GM19035 (cell line): Measurements from ENCODE around the gene CSPG4.
"Not testable (repeated sequence)": the region's sequence is repeated elsewhere in the genome, so short reads cannot be mapped to it uniquely, and the experiment has no call there.

ENCODE experiments used
- ATAC-seq: cut with Tn5 transposase; IDR thresholded peaks from one replicate; pipeline ENCODE4 v1.9.1; 2021; ENCODE audit not compliant: unreplicated experiment

Gene CSPG4

DNA sequence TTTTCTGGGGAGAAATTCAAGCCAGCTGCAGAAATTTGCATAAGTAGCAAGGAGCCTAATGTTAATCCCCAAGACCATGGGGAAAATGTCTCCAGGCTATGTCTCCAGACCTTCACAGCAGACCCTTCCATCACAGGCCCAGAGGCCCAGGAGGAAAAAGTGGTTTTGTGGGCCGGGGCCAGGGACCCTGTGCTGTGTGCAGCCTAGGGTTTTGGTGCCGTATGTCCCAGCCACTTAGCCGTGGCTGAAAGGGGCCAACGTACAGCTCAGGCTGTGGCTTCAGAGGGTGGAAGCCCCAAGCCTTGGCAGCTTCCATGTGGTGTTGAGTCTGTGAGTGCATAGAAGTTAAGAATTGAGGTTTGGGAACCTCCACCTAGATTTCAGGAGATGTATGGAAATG is 29.7 kb upstream of the CSPG4 start:
- not testable (repeated sequence) for ATAC-seq

DNA sequence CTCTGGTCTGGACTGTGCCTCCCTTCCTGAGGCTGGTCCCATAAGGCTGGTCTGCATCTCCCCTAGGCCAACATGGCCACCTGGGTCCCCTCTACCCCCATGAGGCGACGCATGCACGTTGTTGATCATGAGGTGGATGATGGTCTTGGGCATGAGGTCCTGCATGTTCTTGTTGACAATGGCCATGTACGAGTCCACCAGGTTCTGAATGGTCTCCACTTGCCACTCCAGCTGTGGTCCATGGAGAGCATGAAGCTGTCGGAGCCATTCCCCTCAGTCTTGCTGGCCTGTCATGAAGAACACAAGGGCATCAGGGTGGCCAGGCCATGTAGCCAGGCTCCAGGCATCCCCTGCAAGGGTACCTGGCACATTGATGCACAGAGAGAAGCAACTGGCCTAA is 27.1 kb upstream of the CSPG4 start:
- ATAC-seq, result no peak

DNA sequence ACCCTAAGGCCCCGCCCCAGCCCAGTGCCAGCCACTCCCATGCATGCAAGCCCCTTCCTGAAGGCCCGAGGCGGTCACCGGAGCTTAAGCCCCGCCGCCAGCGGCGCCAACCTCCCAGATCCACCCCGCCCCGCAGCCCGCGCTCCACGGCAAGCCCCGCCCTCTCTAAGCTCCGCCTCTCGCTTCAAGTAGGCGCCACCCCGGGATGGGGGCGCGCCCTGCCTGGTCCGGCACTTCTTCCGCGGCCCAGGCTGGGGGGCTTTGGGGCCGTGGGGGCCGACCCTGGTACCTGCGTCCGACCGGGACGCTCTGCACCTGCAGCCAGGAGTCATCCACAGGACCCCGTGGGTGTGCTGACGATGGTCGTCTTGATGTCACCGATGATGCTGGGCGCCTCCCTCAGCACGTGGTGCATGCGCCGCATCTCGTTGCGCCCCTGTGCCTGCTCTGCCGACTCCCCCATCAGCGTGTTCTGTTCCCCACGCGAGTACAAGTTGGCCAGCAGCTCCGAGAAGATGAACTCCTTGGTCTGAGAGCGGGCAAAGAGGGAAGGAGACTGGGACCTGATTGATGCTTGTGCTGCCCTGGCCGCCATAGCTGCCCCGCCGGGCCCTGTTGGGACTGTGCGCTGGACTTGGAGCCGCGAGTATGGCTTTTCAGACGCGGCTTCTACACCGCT is 26.1 kb upstream of the CSPG4 start:
- ATAC-seq, result peak; percentile 94

DNA sequence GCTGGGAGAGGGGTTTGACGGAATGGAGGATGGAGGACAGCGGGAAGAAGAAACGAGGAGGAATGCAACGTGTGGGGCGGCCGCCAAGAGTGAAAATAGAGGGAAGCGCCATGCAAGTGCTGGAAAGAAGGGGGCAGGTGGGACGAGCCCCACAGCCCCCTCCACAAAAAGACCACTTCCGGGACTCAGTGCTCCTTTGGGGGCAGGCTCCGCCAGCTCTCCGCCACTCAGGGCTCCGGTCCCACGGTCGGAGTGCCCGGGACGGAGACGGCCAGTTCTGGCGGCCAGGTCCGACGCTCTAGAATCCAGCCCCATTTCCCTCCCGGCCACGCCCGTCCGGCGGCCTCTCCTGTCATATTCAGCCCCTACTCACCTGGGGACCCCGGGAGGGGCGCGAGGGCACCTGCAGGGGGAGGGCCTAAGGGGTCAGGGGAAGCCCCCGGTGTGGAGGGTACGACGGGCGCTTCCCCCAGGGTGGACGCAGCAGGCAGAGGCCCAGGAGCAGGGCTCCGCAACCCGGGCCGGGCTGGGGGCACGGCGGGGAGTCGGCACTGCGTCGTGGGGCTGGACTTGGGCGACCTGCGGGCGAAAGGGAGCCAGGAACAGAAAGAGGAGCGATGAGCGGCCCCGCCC is 25.5 kb upstream of the CSPG4 start:
- ATAC-seq, result no peak

DNA sequence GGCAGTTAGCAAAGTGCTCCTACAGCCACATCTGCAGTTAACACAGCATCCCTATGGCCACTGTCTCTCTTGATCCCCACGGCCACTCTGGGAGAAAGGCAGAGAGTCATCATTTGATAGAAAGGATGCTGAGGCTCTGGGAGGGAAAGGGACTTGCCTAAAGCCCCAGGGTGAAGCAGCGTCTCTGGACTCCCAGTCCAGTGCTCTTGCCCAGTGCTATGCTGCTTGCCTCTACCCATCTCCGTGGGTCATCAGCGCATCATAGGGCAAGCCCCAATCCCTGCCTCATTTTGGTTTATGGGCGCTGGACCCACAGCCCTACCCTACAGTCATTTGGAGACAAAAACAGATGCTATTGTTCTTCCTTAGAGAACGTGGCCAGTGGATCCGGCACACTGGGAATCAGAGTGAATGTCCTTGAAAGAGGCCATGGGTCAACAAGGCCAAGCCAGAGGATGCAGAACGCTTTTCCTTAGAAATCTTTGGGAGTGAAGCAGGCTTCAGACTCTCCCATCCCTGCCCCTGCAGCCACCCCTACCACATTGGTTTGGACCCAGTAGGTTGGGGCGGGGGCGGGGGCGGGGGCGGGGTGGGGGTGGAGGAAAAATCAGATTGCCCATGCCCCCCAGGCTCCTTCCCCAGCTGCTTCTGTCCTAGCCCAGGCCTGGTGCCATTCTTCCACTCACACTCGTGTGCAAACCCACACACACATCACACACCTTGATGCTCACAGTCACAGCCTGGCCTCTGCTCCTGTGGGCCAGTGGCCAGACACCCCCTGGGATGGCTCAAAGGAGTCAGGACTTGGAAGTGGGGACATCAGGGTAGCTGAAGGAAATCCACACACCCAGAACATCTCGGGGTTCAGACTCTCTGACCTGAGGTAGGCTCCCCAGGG is 24.7 kb upstream of the CSPG4 start:
- ATAC-seq, result not testable (repeated sequence)

DNA sequence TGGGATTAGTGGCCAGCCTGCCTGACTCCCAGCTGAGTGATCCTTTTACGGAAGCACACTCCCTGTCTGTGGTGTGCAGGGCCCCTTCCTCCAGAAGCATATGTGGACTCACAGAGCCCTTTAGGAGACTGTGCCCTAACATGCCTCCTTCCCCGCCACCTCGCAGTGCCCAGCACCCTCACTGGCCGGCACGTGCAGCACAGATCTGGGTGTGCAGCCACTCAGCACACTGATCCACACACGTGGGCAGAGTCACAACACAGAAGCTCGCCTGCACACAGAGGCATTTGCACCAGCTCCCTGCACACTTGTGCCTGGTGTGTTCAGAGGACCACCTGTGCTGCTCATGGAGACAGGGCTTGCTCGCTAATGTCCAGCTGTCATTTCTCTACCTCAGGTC is 23.6 kb upstream of the CSPG4 start:
- ATAC-seq, result no peak

DNA sequence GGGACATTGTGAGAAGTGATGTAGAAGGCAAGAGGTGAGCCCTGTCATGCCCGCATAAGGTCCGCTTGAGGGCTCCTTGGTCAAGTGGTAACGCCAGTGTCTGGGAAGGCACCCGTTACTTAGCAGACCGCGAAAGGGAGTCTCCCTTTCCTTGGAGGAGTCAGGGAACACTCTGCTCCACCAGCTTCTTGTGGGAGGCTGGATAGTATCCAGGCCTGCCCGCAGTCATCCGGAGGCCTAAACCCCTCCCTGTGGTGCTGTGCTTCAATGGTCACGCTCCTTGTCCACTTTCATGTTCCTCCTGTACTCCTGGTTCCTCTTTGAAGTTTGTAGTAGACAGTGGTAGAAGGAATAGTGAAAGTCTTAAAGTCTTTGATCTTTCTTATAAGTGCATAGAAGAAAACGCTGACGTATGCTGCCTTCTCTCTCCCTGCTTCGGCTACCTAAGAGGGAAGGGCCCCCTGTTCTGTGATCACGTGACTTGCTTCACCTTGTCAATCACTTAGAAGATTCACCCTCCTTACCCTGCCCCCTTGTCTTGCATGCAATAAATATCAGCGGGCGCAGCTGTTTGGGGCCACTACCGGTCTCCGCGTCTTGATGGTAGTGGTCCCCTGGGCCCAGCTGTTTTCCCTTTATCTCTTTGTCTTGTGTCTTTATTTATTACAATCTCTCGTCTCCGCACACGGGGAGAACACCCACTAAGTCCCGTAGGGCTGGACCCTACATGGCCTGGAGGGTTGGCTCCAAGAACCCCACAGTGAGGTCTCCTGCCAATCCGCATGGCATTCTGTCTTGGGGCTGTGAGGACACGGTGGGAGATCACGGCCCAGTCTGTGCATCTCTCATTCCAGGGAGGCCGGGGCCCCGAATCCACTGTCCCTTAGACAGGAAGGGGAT is 22.5 kb upstream of the CSPG4 start:
- ATAC-seq, result not testable (repeated sequence)

DNA sequence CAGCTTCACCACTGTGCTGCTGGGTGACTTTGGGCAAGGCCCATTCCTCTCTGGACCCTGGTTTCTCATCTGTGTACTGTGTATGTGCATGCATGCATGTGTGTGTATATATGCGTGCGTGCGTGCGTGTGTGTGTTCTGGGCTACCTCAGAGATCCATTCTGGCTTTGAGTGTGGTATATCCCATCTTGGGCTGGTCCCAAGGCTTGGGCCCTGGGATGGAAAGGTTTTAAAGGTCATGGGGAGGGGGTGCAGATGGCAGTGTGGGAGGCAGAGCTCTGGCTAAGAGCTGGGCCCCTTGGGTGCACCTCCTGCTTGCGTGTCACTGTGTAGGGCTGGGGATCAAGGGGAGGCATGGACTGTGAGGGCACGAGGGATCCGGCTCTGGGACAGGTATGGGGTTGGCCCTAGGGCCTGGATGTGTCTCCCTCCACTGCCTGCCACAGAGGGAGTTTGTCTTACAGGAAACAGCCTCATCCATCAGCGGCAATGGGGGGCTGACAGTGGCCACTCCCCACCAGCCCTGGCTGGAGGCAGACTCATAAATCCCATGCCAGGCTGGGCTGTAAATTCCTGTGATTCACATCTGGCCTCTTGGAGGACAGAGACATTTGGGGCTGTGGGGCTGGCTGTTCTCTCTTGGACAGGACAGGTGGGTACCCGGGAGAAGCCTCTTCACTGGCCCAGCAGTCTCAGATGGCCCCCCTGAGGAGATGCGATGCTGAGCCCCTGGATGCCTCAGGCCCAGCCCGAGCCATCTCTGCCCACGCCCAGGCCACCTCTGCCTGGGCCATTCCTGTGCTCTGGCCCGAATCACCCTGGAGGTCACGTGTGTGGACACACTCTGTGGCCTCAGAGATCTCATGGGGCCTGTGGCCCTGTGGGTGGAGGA is 21.4 kb upstream of the CSPG4 start:
- no peak for ATAC-seq

DNA sequence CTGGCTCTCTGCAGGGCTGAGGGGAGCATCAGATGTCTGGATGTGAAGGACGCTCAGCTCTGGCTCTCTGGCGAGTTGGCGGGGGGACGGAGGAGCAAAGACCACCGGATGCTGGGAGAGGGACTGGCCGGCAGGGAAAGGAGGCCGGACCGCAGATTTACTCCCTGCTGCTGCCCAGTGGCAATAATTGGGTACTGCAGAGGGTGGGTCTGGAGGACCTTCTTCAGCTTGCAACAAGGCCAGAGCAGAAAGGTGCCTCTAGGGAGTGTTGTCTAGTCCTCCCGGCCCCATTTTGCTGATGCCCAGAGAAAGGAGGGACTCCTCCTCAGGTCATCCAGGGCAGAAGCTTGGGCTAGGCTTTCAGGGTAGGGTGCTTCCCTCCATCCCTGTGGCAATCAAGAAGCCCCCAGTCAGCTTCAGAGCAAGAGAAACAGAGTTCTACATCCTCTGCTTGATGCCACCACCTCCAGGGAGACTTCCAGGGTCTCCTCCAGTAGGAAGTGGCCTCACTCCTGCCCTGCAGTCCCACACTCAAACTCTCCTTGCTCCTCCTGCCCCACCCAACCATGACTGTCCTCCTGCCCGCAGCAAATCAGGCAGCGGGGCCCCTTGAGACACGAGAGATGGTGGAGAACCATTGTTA is 20.3 kb upstream of the CSPG4 start:
- ATAC-seq, result no peak

DNA sequence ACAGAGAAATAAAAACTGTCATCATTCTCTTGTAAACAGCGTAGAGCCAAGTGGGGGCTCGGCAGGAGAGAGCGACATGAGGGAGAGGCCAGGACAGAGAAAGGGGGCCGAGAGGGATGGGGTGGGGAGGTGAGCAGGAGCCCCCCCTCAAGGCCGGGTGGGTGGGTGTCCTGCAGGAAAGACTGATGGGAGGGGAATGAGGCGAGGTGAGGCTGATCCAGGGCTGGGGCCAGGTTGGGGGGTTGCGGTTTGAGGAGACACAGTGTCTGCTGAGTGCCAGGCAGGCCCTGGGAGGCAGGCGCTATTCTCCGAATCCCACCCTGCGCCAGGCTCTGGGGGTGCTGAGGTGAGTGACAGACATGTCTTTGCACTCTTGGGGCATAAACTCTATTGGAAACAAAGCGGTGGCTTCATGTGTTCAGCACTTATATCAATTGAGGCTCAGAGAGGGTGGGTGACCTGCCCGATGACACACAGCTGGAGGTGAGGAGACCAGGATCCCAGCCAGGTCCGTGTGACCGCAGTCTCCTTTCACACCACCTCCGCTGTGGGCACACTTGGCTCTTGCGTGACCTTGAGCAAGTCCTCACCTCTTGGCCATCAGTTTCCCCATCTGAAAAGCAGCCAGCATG is 19.6 kb upstream of the CSPG4 start:
- ATAC-seq, result no peak

DNA sequence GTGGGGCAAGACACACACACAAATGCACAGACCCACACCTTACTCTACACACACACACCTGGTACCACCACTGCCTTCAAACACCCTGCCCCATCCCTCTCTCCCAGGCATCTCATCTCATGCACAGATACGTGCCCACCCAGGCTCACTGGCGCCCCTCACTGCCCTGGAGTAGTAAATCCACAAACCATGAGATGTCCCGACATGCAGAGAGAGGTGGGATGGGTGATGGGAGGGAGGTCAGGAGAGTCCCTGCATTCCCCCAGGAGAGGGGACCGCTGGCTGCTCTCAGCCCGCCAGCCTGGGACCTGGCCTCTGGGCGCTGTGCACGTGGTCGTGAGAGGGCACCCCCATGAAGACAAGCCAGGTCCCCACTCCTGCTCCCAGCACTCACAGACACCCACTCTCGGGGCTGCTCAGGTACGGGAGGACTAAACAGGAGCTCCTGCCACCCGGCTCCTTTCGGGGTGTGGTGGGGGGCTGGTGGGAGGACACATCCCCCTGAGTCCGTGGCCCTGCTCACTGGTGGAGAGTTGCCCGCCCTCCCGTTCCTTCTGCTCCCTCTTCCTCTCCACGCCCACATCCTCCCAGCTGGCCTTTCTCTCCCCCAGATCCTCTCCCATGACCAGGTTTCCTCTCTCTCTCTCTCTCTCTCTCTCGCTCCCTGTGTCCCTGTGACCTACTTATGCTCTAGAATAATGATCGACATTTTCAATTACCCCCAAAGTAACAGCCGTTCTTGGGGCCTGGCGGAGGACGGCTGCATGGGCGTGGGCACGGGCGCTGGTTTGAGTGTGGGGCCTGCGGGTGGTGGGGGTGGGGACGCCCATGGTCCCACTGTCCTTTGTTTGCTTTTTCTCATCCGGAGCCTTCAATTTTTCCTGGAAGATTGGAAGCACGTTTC is 18.9 kb upstream of the CSPG4 start:
- ATAC-seq, result no peak

DNA sequence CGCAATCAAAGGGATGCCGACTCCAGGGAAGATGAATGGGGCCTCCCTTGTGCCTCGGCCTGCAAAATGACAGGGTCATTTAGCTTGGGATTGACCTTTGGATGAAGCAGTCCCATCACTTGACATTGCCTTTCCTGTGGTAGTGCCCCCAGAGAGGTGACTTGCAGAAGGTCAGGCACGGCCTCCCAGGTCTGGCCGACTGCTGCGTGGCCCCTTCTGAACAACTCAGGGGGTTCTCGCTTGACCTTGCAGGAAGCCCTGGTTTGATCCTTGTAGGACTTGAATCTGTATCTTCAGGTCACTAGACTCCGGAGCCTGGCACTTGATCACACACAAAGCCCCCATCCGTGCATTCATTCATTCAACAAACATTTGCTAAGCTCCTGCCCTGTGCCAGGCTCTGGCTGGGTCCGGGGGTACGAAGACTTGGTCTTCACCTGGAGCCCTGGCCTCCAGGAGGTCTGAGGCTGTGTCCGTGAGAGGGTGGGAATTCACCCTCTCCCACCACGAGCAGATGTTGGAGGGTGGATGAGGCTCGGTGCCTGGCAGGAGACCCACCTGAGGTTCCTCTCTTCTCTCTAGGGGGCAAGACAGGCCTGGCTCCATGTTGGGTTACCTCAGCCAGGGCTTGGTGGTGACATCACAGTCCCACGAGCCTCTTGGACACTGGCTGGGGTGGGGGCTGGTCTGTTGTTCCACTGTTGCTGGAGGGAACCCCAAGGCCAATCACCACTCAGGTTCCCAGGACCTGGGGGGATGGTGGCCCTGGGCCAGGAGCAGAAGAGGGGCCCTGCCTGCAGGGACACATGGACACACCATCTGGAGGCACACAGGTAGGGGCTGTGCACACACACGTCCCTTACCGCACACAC is 18.0 kb upstream of the CSPG4 start:
- not testable (repeated sequence) for ATAC-seq

DNA sequence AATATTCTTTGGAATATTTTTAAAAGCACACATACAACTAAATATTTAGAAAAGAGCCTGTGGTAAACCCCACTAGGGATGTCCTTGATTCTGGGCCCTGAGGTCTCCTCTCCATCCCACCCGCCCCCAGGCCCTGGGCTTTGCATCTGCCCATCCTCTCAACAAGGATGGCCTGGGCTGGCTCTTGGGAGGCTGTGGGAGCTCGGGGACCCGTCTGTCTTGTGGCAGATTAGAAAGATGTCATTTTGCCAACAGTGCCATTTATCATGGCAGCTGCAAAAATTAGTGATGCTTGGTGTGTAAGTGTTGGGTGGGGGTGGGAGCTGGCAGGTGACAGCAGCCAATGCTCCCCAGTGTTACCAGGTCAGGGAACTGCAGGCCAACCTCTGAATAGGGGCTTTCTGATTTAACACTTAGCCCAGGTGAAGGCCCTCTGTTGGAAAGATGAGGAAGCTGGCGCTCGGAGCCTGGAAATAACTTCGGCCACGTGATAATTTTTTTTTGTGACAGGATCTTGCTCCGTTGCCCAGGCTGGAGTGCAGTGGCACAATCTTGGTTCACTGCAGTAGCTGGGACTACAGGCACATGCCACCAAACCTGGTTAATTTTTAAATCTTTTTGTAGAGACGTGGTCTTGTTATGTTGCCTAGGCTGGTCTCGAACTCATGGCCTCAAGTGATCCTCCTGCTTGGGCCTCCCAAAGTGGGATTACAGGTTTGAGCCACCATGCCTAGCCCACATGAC is 16.9 kb upstream of the CSPG4 start:
- no peak for ATAC-seq

DNA sequence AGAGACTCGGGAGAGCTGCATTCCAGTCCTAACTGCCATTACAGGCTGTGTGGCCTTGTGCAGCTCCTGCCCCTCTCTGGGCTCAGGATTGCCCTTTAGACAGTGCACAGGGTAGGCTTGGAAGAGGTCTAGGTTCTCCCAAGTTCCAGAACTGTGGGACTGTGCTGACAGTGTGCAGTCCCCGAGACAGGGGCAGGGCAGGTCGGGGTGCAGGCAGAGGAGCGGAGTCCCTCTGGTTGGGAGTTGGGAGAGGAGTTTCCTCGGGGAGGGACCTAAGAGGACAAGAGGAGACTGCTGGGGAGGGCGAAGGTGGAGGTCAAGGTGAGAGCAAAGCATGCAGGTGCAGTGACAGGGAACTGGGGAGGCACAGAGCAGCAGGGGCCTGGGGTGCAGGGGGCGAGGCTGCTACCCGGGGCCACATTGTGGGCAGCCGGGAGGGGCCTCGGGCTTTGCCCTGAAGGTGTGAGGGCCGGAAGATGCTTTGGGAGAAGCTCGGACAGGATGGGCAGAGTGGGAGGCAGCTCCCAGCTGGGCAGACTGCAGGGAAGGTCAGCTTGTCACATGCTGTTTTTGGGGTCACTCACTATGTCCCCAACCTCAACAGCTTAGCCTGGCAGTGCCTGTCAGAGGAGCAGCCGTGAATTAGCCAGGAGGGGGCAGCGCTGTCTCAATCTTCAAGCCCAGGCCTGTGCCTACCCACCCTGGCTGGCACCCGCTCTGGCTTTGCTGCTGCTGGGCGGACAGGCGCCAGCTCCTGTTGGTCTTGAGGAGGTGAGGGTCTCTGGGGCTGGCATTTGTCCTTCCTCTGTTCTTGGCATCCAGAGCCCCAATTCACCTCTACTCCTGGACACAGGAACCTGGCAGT is 15.4 kb upstream of the CSPG4 start:
- ATAC-seq, result no peak

DNA sequence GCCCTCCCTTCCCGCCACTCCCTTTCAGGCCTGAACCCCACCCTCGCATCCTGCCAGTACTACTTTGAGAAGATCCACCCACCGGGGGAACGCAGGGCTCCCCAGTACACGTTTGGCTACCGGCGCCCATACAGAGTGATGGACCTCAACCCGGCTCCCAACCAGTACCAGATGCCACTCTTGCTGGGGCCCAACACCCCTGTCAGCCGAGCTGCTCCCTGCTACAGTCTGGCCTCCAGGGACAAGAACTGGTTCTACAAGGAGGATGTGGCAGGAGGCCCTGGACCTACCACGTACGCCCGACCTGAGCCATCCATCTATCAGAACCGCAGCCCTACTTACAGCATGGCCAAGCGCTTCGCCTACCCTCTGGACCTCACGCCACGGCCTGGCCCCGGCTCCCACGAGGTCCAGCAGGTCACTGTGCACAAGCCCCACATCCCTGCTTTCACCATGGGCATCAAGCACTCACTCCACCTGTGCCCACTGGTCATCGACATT is 14.4 kb upstream of the CSPG4 start:
- ATAC-seq, result no peak
